Measurements from ENCODE around the gene S100A10.

Gene S100A10

DNA sequence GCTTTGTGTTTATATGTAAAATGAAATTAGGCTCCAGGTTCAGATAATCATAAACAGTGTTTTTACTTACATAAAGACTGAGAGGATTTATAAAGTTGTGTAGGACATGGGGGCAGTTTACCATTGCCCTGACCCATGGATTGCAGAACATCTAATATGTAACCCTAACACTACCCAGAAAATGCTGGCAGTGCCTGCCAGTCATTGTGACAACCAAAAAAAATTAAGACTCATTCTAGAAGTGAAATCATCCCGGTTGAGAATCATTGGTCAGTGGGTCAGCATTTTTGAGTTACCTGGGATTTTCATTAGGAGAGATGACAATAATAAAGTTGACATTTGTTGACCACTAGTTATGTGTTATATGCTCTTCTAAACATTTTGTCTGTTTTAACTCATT is 53.1 kb downstream of the S100A10 start:
- H3K4me1 ChIP-seq (ENCODE audit: control insufficient read depth, insufficient read depth, low read length) = peaks cover 30% of the 10 kb centered on the region
- no peaks in the 10 kb centered on the region for H3K9me3 ChIP-seq (replicated peaks; ENCODE audit: low read length)
- H3K27me3 ChIP-seq (ENCODE audit: control insufficient read depth, insufficient read depth, low read length) = no peaks in the 10 kb centered on the region
- H3K36me3 ChIP-seq (ENCODE audit: insufficient read depth, low read length) = no peaks in the 10 kb centered on the region
- H3K4me2 ChIP-seq (ENCODE audit: low read length) = no peak overlapping the region
- H3K9ac ChIP-seq (ENCODE audit: low read depth, low read length) = peak overlapping the region; percentile 54
- no peak overlapping the region for H3K4me3 ChIP-seq (ENCODE audit: low read length)

DNA sequence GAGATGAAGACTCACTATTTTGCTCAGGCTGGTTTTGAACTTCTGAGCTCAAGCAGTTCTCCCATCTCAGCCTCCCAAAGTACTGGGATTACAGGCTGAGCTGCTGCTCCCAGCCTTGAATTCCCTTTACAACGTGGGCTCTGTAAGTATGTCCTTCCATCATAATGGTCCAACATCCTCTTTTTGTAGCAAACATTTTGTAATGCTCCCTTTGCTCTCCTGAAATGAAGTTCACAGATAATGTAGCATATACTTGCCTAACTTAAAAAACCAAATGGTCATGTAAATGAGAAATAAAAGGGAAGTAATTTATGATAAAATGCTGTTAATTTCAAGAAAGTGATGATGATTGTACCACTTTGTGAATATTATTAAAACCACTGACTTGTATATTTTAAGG is 53.9 kb downstream of the S100A10 start:
- Histone ChIP-seq H3K36me3 (ENCODE audit: insufficient read depth, low read length) (no peaks in the 10 kb centered on the region), H3K9me3 (replicated peaks; ENCODE audit: low read length) (no peaks in the 10 kb centered on the region), H3K4me3 (ENCODE audit: low read length) (no peak overlapping the region), H3K4me1 (ENCODE audit: control insufficient read depth, insufficient read depth, low read length) (peaks cover 23% of the 10 kb centered on the region), H3K4me2 (ENCODE audit: low read length) (no peak overlapping the region), H3K27me3 (ENCODE audit: control insufficient read depth, insufficient read depth, low read length) (no peaks in the 10 kb centered on the region), H3K9ac (ENCODE audit: low read depth, low read length) (no peak overlapping the region)

DNA sequence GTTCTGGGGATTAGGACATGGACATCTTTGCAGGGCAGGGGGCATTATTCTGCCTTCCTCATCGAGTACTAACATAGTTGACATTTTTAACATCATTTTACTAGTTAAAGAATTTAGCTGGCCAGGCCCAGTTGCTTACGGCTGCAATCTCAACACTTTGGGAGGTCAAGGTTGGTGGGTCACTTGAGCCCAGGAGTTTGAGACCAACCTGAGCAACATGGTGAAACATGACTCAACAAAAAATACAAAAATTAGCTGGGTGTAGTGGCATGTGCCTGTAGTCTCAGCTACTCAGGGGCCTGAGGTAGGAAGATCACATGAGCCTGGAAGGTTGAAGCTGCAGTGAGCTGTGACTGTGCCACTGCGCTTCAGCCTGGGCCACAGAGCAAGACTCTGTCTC is 54.5 kb downstream of the S100A10 start:
- no peaks in the 10 kb centered on the region for H3K9me3 ChIP-seq (replicated peaks; ENCODE audit: low read length)
- H3K4me2 ChIP-seq (ENCODE audit: low read length) = no peak overlapping the region
- H3K36me3 ChIP-seq (ENCODE audit: insufficient read depth, low read length) = no peaks in the 10 kb centered on the region
- H3K4me1 ChIP-seq (ENCODE audit: control insufficient read depth, insufficient read depth, low read length) = peaks cover 16% of the 10 kb centered on the region
- no peak overlapping the region for H3K4me3 ChIP-seq (ENCODE audit: low read length)
- no peaks in the 10 kb centered on the region for H3K27me3 ChIP-seq (ENCODE audit: control insufficient read depth, insufficient read depth, low read length)
- no peak overlapping the region for H3K9ac ChIP-seq (ENCODE audit: low read depth, low read length)

DNA sequence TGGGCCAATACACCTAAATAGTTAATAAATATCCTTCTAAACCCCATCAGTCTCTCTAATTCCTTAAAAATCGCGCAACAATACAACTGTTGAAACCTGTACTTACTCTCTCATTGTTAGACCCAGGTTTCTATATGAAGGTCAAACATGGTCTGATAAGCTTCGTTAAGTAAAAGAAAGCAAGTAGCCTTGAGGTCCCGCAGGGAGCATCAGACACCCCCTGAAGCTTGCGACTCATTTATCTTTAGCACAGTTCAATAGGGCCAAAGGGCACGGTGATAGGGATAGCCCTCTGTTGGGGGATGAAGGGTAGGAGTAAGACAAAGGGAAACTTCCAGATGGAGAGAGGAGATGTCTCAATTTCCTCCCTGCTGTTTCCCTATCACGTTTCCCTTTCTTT is 57.0 kb downstream of the S100A10 start:
- no peak overlapping the region for H3K9ac ChIP-seq (ENCODE audit: low read depth, low read length)
- no peaks in the 10 kb centered on the region for H3K36me3 ChIP-seq (ENCODE audit: insufficient read depth, low read length)
- no peak overlapping the region for H3K4me2 ChIP-seq (ENCODE audit: low read length)
- H3K4me1 ChIP-seq (ENCODE audit: control insufficient read depth, insufficient read depth, low read length) = peaks cover 10% of the 10 kb centered on the region
- H3K9me3 ChIP-seq (replicated peaks; ENCODE audit: low read length) = no peaks in the 10 kb centered on the region
- peaks cover 2% of the 10 kb centered on the region for H3K27me3 ChIP-seq (ENCODE audit: control insufficient read depth, insufficient read depth, low read length)
- H3K4me3 ChIP-seq (ENCODE audit: low read length) = no peak overlapping the region

DNA sequence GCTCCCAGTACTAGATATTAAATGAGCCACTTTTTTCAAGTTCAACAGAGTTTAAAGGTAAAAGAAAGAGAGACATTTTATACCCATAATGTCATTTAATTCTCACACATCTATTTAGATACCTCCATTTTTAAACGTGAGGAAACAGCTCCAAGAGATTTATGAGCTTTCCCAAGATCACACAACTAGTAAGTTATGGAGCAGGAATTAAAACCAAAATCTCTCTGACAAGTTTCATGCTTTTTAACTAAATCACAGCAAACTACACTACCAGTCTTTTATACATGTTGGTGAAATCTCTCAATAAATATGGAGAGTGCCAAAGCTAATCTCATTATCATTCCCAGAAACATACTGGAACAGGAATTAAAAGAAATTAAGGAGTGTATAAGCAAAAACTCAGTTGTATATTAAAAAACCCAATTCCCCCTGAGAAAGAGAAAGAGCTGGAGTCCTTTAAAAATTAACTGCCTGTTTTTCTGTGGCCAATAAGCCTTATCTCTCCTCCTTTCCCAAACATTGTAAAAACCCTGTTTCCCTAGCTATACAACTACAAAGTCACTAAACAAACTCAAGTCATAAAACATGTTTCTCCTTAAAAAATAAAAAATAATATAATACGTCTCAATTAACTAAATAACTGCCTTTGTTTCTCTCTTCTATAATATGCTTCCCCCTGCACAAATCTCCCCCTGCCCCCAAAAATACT is 57.6 kb downstream of the S100A10 start:
- Histone ChIP-seq H3K9ac (ENCODE audit: low read depth, low read length) (no peak overlapping the region), H3K4me1 (ENCODE audit: control insufficient read depth, insufficient read depth, low read length) (peaks cover 6% of the 10 kb centered on the region), H3K27me3 (ENCODE audit: control insufficient read depth, insufficient read depth, low read length) (peaks cover 4% of the 10 kb centered on the region), H3K4me2 (ENCODE audit: low read length) (no peak overlapping the region), H3K36me3 (ENCODE audit: insufficient read depth, low read length) (no peaks in the 10 kb centered on the region), H3K9me3 (replicated peaks; ENCODE audit: low read length) (no peaks in the 10 kb centered on the region), H3K4me3 (ENCODE audit: low read length) (no peak overlapping the region)

DNA sequence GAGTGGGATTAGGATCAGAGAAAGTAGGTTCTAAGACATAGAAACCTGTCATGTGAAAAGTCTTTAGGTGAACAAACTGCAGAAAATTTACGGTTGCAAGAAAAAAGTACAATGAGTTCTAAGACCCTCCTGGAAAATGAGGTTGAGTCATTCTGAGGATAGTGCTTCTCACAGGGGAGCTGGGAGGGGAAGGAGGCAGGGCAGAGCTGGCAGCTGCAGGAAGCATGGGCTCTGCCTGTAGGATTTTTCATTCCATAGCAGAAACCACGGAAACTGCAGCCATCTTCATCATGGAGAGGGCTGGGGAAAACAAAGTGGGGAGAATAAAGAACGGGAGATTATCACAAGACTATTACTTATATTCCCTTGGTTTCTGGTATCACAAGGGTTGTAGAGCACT is 58.5 kb downstream of the S100A10 start:
- Histone ChIP-seq H3K27me3 (ENCODE audit: control insufficient read depth, insufficient read depth, low read length) (peaks cover 9% of the 10 kb centered on the region), H3K36me3 (ENCODE audit: insufficient read depth, low read length) (no peaks in the 10 kb centered on the region), H3K4me3 (ENCODE audit: low read length) (no peak overlapping the region), H3K9ac (ENCODE audit: low read depth, low read length) (no peak overlapping the region), H3K9me3 (replicated peaks; ENCODE audit: low read length) (no peaks in the 10 kb centered on the region), H3K4me2 (ENCODE audit: low read length) (no peak overlapping the region), H3K4me1 (ENCODE audit: control insufficient read depth, insufficient read depth, low read length) (no peaks in the 10 kb centered on the region)

DNA sequence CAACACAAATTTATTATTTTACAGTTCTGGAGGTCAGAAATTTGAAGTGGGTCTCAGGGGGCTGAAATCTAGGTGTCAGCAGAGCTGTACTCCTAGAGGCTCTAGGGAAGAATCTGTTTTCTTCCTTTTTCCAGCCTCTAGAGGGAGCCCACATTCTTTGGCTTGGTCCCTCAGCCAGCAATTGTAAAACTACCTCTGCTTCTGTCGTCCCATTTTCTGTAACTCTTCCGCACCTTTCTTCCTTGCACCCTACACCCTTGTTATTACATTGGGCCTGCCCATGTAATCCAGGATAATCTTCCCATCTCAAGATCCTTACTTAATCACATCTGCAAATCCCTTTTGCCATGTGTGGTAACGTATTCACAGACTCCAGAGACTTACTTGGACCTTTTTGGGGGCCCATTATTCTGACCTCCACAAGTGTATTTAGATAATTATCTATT is 59.6 kb downstream of the S100A10 start:
- Histone ChIP-seq H3K4me1 (ENCODE audit: control insufficient read depth, insufficient read depth, low read length) (no peaks in the 10 kb centered on the region), H3K9me3 (replicated peaks; ENCODE audit: low read length) (no peaks in the 10 kb centered on the region), H3K36me3 (ENCODE audit: insufficient read depth, low read length) (no peaks in the 10 kb centered on the region), H3K9ac (ENCODE audit: low read depth, low read length) (no peak overlapping the region), H3K4me3 (ENCODE audit: low read length) (no peak overlapping the region), H3K27me3 (ENCODE audit: control insufficient read depth, insufficient read depth, low read length) (peaks cover 13% of the 10 kb centered on the region), H3K4me2 (ENCODE audit: low read length) (peak overlapping the region; percentile 18)
